ENCODE results near the gene COQ2. TPM values are rescaled to one million over a fixed set of nuclear protein-coding genes. Genes with fewer than 3 reads are reported as not detected.

COQ2 gene
- total RNA-seq, 2 experiments from 2014 or later: 18.2 to 20.1 TPM

- H3K9me3 Mint-ChIP-seq (ENCODE audit: low read depth): no peaks in the 10 kb centered on the region
- no peak overlapping the region for H3K4me3 Mint-ChIP-seq
- intact Hi-C loops (cut with DNase I, micrococcal nuclease): loop anchor here (1.0 to 10.0 kb wide), 3 partner anchors 12 to 1739 kb away; partner anchors contain the start of genes ENOPH1 (in 1 of the 2) and HNRNPDL (in 1 of the 2)
- H3K4me1 Mint-ChIP-seq: peaks cover 45% of the 10 kb centered on the region
- H3K27ac Mint-ChIP-seq: peak overlapping the region; percentile 51
- peaks cover 23% of the 10 kb centered on the region for H3K27me3 Mint-ChIP-seq
- peak; percentile 71 for ATAC-seq
- DNase-seq: peak; percentile 51
- POLR2A ChIA-PET: no interaction called here
- H3K36me3 Mint-ChIP-seq (ENCODE audit: low read depth): peaks cover 5% of the 10 kb centered on the region
- CTCF ChIA-PET: no interaction called here
Observed at GRCh38 chr4:83231620-83232076, 53.0 kb downstream of the COQ2 start.

- Mint-ChIP-seq H3K36me3 (ENCODE audit: low read depth) (peaks cover 5% of the 10 kb centered on the region), H3K4me3 (no peak overlapping the region), H3K27ac (no peak overlapping the region), H3K27me3 (peaks cover 23% of the 10 kb centered on the region), H3K4me1 (peaks cover 38% of the 10 kb centered on the region), H3K9me3 (ENCODE audit: low read depth) (no peaks in the 10 kb centered on the region)
- ATAC-seq: no peak
- no peak for DNase-seq
- ChIA-PET POLR2A (no interaction called here), CTCF (no interaction called here)
- intact Hi-C loops (cut with DNase I, micrococcal nuclease): loop anchor here (1.0 to 10.0 kb wide), 3 partner anchors 12 to 1739 kb away; partner anchors contain the start of genes ENOPH1 (in 1 of the 2) and HNRNPDL (in 1 of the 2)
Observed at GRCh38 chr4:83230928-83231327, 53.7 kb downstream of the COQ2 start.

- intact Hi-C loops (cut with DNase I, micrococcal nuclease): loop anchor here in 1 of 2 experiments (5.0 to 10.0 kb wide), 2 partner anchors 795 to 1737 kb away; partner anchors contain the start of genes ENOPH1 and HNRNPDL
- Mint-ChIP-seq H3K36me3 (ENCODE audit: low read depth) (peaks cover 5% of the 10 kb centered on the region), H3K27ac (no peak overlapping the region), H3K4me1 (peaks cover 28% of the 10 kb centered on the region), H3K27me3 (peaks cover 27% of the 10 kb centered on the region), H3K9me3 (ENCODE audit: low read depth) (no peaks in the 10 kb centered on the region), H3K4me3 (no peak overlapping the region)
- ATAC-seq (no peak), DNase-seq (no peak)
- CTCF ChIA-PET: interaction anchor here (0.8 to 1.2 kb wide), 2 partner anchors 12 to 117 kb away, joined by 3 to 4 read pairs; no protein-coding TSS in a partner anchor
- POLR2A ChIA-PET: interaction anchor here (0.7 kb wide), 1 partner anchor 591 kb away, joined by 3 read pairs; no protein-coding TSS in a partner anchor
Observed at GRCh38 chr4:83229791-83230190, 54.8 kb downstream of the COQ2 start.

GRCh38 chr4:83228231-83228630, 56.4 kb downstream of the COQ2 start:
- H3K27ac Mint-ChIP-seq: no peak overlapping the region
- no peaks in the 10 kb centered on the region for H3K9me3 Mint-ChIP-seq (ENCODE audit: low read depth)
- no peak overlapping the region for H3K4me3 Mint-ChIP-seq
- H3K4me1 Mint-ChIP-seq: peaks cover 30% of the 10 kb centered on the region
- POLR2A ChIA-PET: no interaction called here
- intact Hi-C loops (cut with DNase I, micrococcal nuclease): no loop called here
- ATAC-seq (no peak), DNase-seq (no peak)
- peaks cover 5% of the 10 kb centered on the region for H3K36me3 Mint-ChIP-seq (ENCODE audit: low read depth)
- H3K27me3 Mint-ChIP-seq: peaks cover 25% of the 10 kb centered on the region
- CTCF ChIA-PET: no interaction called here

- intact Hi-C loops (cut with DNase I, micrococcal nuclease): no loop called here
- H3K27me3 Mint-ChIP-seq: peaks cover 13% of the 10 kb centered on the region
- ATAC-seq: no peak
- DNase-seq: no peak
- no peak overlapping the region for H3K4me3 Mint-ChIP-seq
- CTCF ChIA-PET: interaction anchor here (1.5 to 1.6 kb wide), 2 partner anchors 10 to 37 kb away, joined by 3 to 5 read pairs; no protein-coding TSS in a partner anchor
- H3K4me1 Mint-ChIP-seq: peaks cover 33% of the 10 kb centered on the region
- POLR2A ChIA-PET: no interaction called here
- H3K36me3 Mint-ChIP-seq (ENCODE audit: low read depth): peaks cover 2% of the 10 kb centered on the region
- H3K9me3 Mint-ChIP-seq (ENCODE audit: low read depth): no peaks in the 10 kb centered on the region
- no peak overlapping the region for H3K27ac Mint-ChIP-seq
Observed at GRCh38 chr4:83224502-83225197, 59.9 kb downstream of the COQ2 start.

- Mint-ChIP-seq H3K4me1 (peaks cover 42% of the 10 kb centered on the region), H3K9me3 (ENCODE audit: low read depth) (no peaks in the 10 kb centered on the region), H3K27me3 (peaks cover 13% of the 10 kb centered on the region), H3K4me3 (no peak overlapping the region), H3K36me3 (ENCODE audit: low read depth) (peaks cover 2% of the 10 kb centered on the region), H3K27ac (no peak overlapping the region)
- intact Hi-C loops (cut with DNase I, micrococcal nuclease): no loop called here
- ChIA-PET CTCF (interaction anchor here (1.6 kb wide), 1 partner anchor 38 kb away, joined by 3 read pairs; no protein-coding TSS in a partner anchor), POLR2A (no interaction called here)
- ATAC-seq: no peak
- DNase-seq: no peak
Observed at GRCh38 chr4:83223781-83224180, 60.8 kb downstream of the COQ2 start.

GRCh38 chr4:83221897-83222441, 62.6 kb downstream of the COQ2 start:
- DNase-seq (no peak), ATAC-seq (no peak)
- ChIA-PET CTCF (no interaction called here), POLR2A (interaction anchor here (1.4 kb wide), 1 partner anchor 13 kb away, joined by 4 read pairs; no protein-coding TSS in a partner anchor)
- H3K4me3 Mint-ChIP-seq: no peak overlapping the region
- no peaks in the 10 kb centered on the region for H3K9me3 Mint-ChIP-seq (ENCODE audit: low read depth)
- H3K27ac Mint-ChIP-seq: no peak overlapping the region
- H3K36me3 Mint-ChIP-seq (ENCODE audit: low read depth): no peaks in the 10 kb centered on the region
- intact Hi-C loops (cut with DNase I, micrococcal nuclease): no loop called here
- peaks cover 9% of the 10 kb centered on the region for H3K27me3 Mint-ChIP-seq
- peaks cover 60% of the 10 kb centered on the region for H3K4me1 Mint-ChIP-seq

- Mint-ChIP-seq H3K9me3 (ENCODE audit: low read depth) (no peaks in the 10 kb centered on the region), H3K4me3 (peak overlapping the region; percentile 65), H3K36me3 (ENCODE audit: low read depth) (peaks cover 4% of the 10 kb centered on the region), H3K27ac (peak overlapping the region; percentile 92), H3K27me3 (peaks cover 2% of the 10 kb centered on the region), H3K4me1 (peaks cover 76% of the 10 kb centered on the region)
- peak; percentile 59 for ATAC-seq
- CTCF ChIA-PET: interaction anchor here (0.9 kb wide), 2 partner anchors 16 to 138 kb away, joined by 3 read pairs; no protein-coding TSS in a partner anchor
- POLR2A ChIA-PET: interaction anchor here (0.5 to 2.3 kb wide), 2 partner anchors 107 to 431 kb away, joined by 3 to 7 read pairs; no protein-coding TSS in a partner anchor
- intact Hi-C loops (cut with DNase I, micrococcal nuclease): loop anchor here (1.0 to 5.0 kb wide), 9 partner anchors 12 to 319 kb away; partner anchors contain the start of genes PLAC8 (in 1 of the 2) and THAP9 (in 1 of the 2)
- peak; percentile 86 for DNase-seq
Observed at GRCh38 chr4:83219344-83220331, 65.0 kb downstream of the COQ2 start.

- H3K27ac Mint-ChIP-seq: peak overlapping the region; percentile 76
- peaks cover 4% of the 10 kb centered on the region for H3K36me3 Mint-ChIP-seq (ENCODE audit: low read depth)
- H3K4me1 Mint-ChIP-seq: peaks cover 79% of the 10 kb centered on the region
- ChIA-PET POLR2A (interaction anchor here (0.6 to 2.3 kb wide), 8 partner anchors 36 to 183 kb away, joined by 3 to 7 read pairs (median 4); partner anchors contain the start of genes COPS4 and PLAC8), CTCF (interaction anchor here (0.7 to 1.7 kb wide), 16 partner anchors 11 to 1346 kb away, joined by 3 to 9 read pairs (median 4); no protein-coding TSS in a partner anchor)
- peak; percentile 85 for ATAC-seq
- H3K27me3 Mint-ChIP-seq: peaks cover 2% of the 10 kb centered on the region
- peak; percentile 73 for DNase-seq
- H3K9me3 Mint-ChIP-seq (ENCODE audit: low read depth): peaks cover 3% of the 10 kb centered on the region
- intact Hi-C loops (cut with DNase I, micrococcal nuclease): loop anchor here (1.0 to 5.0 kb wide), 6 partner anchors 35 to 317 kb away; partner anchors contain the start of genes MRPS18C (in 1 of the 2) and THAP9 (in 1 of the 2)
- H3K4me3 Mint-ChIP-seq: peak overlapping the region; percentile 20
Observed at GRCh38 chr4:83217721-83218522, 66.7 kb downstream of the COQ2 start.
